ENCODE results near the gene CELF1.

The CELF1 gene

GRCh38 chr11:47552566-47553405 lies at the start of gene CELF1:
Gene CELF1, minus strand, starts transcription at chr11:47553132. Its CDS starts 53,609 bp downstream, at chr11:47499523.
- DNase-seq = peak; percentile 94

DNA sequence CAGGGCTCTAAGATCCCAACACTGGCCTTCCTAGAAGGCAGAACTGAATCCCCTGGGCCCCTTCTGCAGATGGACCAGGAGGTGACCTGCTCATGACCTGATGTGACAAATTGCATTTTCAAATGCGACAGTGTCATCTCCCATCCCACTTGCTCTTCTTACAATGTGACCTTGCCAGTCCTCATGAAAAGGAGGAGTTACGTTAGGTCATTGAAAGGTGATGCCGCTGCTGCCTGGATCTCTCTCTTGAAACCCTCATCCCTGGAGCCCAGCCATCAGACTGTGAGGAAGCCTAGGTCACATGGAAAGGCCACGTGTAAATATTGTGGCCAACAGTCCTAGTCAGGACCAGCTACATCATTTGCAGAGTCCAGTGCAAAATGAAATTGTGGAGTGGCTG lies 47.0 kb upstream of the CELF1 start:
- no peak for DNase-seq

- DNase-seq = no peak
These were observed 43.0 kb upstream of the CELF1 start for GRCh38 chr11:47595967-47596366.

DNA sequence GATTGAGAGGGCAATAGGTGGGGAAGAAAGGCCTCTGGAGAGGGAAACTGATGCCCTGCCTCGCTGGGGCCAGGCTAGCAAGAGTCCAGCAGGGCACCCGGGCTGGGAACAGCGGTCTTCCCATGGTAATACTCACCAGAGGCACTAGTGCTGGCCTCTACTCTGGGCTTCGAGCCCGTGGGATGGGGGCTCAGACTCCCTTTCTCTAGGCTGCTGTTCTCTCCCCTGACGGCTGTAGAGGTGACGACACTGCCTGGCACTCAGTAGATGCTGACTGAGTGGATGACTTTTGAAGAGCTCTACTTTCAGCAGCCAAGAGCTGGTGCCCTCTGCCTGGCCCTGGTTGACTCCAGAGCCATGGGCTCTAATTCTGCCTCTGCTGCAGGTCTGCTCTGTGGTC lies 42.1 kb upstream of the CELF1 start:
- no peak for DNase-seq

DNA sequence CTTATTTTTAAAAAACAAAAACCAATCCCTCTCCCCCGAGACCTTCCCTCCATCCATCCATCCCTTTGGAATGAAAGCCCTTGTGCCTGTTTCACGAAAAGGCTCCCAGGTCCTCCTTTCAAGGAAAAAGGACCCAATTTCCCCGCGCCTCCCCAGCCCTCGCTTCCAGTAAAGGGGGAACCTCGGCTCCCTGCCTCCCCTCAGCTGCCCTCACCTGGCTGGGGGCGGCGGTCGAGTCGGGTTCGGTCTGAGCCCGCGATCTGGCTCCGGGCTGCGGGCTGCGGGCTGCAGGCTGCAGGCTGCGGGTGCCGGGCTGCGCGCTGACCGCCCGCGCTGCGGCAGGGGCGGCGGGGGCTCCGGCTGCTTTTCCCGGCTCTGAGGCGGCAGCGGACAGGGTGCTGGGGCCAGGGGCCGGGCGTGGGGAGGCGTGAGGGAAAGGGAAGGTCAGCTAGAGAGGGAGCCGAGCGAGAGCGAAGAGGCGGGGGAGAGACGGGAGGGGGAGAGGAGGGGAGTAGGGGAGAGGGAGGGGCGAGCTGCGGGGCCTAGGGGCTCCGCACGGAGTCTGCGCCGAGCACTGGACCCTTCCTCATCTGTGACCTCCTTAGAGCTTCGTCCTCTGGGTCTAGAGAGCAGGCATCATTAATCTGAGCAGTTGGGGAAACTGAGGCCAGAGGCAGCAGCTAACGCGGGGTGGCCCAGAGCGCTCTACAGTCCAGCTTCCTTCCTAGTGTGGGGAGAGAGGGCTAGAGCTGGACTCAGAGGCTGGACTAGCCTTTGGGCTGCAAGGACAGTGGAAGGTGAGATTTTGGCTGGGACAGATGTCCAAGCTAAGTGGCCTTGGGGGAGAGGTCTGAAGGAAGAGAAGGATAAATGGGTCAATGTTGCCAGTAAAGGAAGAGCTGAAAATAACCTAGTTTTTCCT lies 41.3 kb upstream of the CELF1 start, which contains the start of gene C1QTNF4:
Gene C1QTNF4 (minus strand): TSS at position 478 of the 922 bp plus-strand sequence. CDS start 3,601 bp downstream, outside the sequence.
- DNase-seq = no peak

DNA sequence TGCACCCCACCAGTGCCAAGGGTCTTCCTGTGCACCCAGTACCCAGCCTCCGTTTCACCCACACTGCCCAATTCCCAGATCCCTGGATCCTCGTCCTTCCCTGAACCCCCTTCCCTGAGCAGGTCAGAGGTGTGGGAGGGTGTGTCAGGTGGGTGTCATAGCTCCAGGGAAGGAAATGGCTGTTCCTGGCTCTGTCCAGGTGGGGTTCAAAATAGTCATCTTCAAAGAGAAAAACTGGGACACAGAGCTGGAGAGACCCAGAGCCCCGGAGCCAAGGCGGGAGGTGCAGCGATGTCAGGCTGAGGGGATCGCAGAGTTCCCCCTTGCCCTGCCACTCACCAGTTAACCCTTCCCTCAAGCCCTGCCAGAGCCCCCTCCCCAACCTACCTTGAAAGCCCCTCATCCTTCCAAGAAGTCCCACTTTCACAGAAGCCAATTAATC lies 40.6 kb upstream of the CELF1 start:
- no peak for DNase-seq

GRCh38 chr11:47592970-47593369 lies 40.0 kb upstream of the CELF1 start:
- no peak for DNase-seq

- DNase-seq = peak; percentile 40
These were observed 39.3 kb upstream of the CELF1 start for GRCh38 chr11:47592251-47592650.

- peak; percentile 49 for DNase-seq
These were observed 38.8 kb upstream of the CELF1 start for GRCh38 chr11:47591764-47592163.

DNA sequence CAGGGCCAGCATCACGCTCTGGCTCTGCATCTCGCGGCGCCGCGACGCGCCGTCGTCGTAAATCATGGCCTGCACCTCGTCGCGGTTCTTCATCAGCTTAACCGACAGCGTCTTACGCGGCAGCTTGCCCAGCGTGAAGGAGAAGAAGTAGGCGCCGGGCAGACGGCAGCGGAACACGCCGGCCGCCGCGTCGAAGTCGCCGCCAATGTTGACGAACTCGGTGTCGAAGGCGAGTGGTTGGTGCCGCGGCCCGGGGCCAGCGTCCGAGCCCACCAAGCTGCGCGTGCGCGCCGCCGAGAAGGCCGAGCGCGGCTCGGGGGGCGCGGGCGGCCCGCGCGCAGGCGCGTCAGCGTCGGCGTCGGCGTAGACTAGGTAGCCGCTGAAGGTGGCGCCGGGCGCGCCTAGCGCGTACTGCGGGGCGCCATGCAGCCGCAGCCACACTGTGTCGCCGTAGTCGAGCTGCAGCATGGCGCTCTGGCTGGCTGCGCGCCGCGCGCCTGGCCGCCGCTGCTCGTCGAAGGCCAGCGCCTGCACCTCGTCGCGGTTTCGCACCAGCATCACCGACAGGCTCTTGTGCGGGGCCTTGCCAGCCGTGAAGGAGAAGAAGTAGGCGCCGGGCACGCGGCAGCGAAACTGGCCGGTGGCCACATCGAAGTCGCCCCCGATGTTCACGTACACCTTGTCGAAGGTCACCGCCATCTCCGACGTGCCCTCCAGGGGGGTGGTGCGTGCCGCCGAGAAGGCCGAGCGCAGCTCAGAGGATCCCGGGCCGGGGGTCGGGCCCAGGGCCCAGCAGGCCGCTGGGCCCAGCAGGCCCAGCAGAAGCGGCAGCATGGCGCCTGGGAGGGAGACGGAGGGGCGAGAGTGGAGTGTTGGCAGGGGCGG lies 37.3 kb upstream of the CELF1 start:
- no peak for DNase-seq

DNA sequence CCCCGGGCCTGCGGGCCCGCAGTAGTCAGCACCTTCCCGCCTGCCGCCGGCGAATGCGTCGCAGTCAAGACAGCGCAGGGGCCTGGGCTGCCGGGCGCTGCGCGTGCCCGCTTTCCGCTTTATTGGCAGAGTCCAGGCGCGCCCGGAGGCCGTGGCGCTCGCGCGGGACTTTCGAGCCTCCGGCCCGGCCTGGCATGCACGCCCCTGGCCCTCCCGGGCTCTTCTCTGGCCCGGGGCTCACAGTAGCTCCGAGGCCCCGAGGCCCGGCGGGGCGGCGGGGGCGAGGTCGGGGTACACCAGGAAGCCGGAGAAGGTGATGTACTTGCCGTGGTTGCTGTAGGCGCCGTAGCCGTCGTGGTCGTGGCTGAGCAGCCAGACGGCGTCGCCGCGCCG lies 36.6 kb upstream of the CELF1 start:
- DNase-seq = no peak

DNA sequence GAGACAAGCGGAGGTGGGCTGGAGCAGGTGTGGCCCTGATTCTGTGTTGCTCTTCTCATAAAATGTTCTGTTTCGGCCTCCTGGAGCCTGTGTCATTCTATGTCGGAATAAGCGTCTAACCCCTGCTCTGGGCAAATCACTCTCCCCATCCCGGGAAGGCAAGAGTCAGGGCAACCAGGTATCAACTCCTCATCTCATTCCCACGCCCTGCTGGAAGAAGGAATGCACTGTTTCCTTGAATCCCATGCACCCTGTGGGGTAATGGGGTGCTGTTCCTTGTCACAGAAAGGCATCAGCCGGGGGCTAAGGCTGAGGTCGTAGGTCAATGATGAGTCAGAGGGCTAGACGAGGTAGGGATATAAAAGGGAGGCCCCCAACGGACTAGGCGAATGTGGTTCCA lies 36.2 kb upstream of the CELF1 start:
- no peak for DNase-seq

DNA sequence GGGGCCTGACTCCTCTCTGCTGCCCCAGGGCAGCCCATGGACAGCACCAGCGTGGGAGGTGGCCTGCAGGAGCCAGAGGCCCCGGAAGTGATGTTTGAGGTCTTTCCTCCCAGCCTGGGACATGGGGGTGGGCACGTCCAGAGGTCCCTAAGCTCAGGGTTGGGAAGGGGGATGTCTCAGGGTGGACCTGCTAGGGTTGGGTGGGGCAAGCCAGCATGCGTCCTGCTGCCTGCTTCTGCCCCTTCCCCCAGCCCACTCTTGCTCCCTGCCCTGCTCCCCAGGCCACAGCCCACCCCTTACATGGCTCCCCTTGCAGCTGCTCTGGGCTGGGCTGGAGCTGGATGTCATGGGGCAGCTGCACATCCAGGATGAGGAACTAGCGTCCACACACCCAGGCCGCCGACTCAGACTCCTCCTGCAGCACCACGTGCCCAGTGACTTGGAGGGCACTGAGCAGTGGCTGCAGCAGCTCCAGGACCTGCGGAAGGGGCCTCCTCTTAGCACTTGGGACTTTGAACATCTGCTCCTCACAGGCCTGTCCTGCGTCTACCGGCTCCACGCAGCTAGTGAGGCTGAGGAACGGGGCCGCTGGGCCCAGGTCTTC lies 34.9 kb upstream of the CELF1 start:
- DNase-seq = no peak

GRCh38 chr11:47587039-47587716 lies 34.2 kb upstream of the CELF1 start:
- no peak for DNase-seq

DNA sequence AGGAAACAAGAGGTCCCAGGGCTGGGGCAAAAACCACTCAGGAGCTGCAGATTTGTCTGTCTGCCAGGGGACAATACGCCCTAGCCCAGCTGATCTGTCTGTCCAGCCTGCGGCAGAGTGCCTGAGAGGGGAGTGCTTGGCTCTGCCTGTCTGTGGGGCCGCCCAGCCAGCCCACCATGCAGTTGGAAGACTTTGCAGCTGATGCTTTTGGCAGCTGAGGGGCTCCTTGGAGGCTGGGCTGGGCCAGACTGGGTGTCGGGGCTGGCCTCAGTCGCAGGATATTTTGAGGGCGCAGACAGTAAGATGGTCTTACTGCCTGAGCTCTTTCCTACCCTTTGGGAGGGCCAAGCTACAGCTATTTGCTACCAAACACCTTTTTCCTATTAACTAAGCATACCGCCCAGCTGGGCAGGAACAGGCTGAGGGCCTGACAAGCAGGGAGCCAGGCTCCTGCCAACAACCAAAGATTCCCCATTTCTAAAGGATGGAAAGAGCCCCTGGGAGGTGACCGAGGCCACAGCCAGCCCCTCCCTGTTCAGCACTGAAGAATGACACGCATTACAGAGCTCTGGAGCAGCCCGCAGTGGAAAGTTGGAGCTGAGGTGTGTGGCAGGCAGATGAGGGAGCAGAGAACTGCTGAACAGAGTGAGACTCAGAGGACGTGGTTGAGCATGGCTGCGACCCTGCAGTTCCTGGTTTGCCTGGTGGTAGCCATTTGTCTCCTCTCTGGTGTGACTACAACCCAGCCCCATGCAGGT lies 33.3 kb upstream of the CELF1 start, which contains the start of gene FAM180B:
Gene FAM180B (plus strand): TSS at position 581 of the 758 bp plus-strand sequence. CDS start 91 bp downstream, at position 672.
- no peak for DNase-seq

- DNase-seq = no peak
These were observed 30.9 kb upstream of the CELF1 start for GRCh38 chr11:47583844-47584243.

- DNase-seq = peak; percentile 86
These were observed 25.9 kb upstream of the CELF1 start, which contains the start of the genes KBTBD4 and NDUFS3 for GRCh38 chr11:47578524-47579494. Gene KBTBD4, minus strand, starts transcription at chr11:47578970. Its CDS starts 19 bp downstream, at chr11:47578951. Gene NDUFS3, plus strand, starts transcription at chr11:47579074. Its CDS starts 18 bp downstream, at chr11:47579092.

- DNase-seq = no peak
These were observed 24.6 kb upstream of the CELF1 start for GRCh38 chr11:47577460-47578041.

DNA sequence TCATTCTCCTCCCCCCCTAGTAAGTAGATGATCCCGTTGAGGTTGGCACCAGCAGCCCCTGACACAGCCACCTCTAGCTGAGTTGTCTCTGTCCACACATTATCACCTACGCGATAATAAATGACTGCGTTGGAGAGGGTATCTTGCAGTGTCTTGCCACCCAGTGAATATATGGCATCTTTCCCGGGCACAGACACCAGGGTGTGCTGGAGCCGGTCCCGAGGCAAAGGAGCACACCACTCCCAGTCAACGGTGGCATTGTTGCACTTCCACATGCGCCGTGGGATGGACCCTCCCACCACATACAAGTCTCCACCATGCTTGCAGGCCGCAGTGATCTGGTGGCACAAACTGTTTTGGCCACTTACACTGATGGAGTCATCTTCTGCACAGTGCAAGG lies 20.4 kb upstream of the CELF1 start:
- DNase-seq = no peak

Data from KG1 (cell line).